SKM-1 (cell line): ENCODE measurements around the gene GLTP.

Source experiments
- DNase-seq: peaks from one replicate; lab custom pipeline; 2025; ENCODE audit not compliant: unreplicated experiment; lab: John Stamatoyannopoulos, UW

Gene GLTP

GRCh38 chr12:109844983-109845823 is 35.1 kb downstream of the GLTP start:
- DNase-seq: peak; percentile 16

GRCh38 chr12:109844091-109844490 is 36.2 kb downstream of the GLTP start:
- no peak for DNase-seq

GRCh38 chr12:109842021-109842420 is 38.3 kb downstream of the GLTP start:
- DNase-seq: no peak

GRCh38 chr12:109841356-109841755 is 39.0 kb downstream of the GLTP start:
- DNase-seq: no peak

- DNase-seq: no peak
Observed at GRCh38 chr12:109840305-109841074, 39.9 kb downstream of the GLTP start.

- no peak for DNase-seq
Observed at GRCh38 chr12:109839444-109839843, 40.9 kb downstream of the GLTP start.

GRCh38 chr12:109836916-109837315 is 43.4 kb downstream of the GLTP start:
- no peak for DNase-seq

- DNase-seq: no peak
Observed at GRCh38 chr12:109835827-109836226, 44.5 kb downstream of the GLTP start.

GRCh38 chr12:109833307-109834189 is 46.8 kb downstream of the GLTP start, which contains the start of gene TRPV4:
Gene TRPV4, minus strand, starts transcription at chr12:109833398. Its CDS starts 18,602 bp downstream, at chr12:109814796.
- DNase-seq: no peak

- DNase-seq: no peak
Observed at GRCh38 chr12:109832541-109833306, 47.6 kb downstream of the GLTP start.

- DNase-seq: no peak
Observed at GRCh38 chr12:109831929-109832328, 48.4 kb downstream of the GLTP start.

- DNase-seq: no peak
Observed at GRCh38 chr12:109831365-109831764, 49.0 kb downstream of the GLTP start.

- no peak for DNase-seq
Observed at GRCh38 chr12:109830718-109831117, 49.6 kb downstream of the GLTP start.

GRCh38 chr12:109830267-109830666 is 50.1 kb downstream of the GLTP start:
- no peak for DNase-seq

- DNase-seq: no peak
Observed at GRCh38 chr12:109829667-109830066, 50.7 kb downstream of the GLTP start.

- DNase-seq: no peak
Observed at GRCh38 chr12:109828754-109829511, 51.4 kb downstream of the GLTP start.

- peak; percentile 78 for DNase-seq
Observed at GRCh38 chr12:109827566-109828550, 52.5 kb downstream of the GLTP start.

GRCh38 chr12:109827080-109827479 is 53.3 kb downstream of the GLTP start:
- DNase-seq: no peak
